ENCODE measurements around the gene CLDN2.

CLDN2 gene

DNA sequence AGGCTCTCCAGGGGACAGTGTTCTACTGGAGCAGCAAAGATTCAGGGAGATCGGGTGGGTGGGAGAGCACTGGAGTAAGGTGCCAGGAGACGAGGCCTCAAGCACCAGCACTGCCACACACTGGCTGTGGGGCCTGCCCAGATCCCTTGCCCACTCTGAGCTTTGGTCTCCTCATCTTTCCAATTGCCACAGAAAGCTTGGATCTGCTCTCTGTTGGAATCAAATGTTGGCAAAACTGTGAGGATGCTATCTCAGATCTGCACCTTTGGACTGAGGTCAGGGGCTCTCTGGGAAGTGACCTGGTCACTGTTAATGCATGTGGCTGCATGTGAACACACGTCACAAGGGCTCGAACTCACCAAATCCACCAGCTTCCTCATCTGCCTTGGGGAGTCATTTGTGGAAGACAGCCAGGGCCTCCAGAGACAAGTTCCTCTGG is 18.4 kb upstream of the CLDN2 start:
- DNase-seq (ENCODE audit: extremely low spot score): no peak
- ChIA-PET POLR2A (no interaction called here), CTCF (interaction anchor here (0.7 to 1.5 kb wide), 2 partner anchors 9 to 875 kb away, joined by 3 to 4 read pairs; partner anchors contain the start of gene NCBP2L)
- no peak for TF ChIP-seq CTCF (IDR thresholded peaks at IDR 0.05; ENCODE audit: control extremely low read depth, extremely low read depth, low read depth, missing control alignments)

- TF ChIP-seq CTCF (IDR thresholded peaks at IDR 0.05; ENCODE audit: control extremely low read depth, extremely low read depth, low read depth, missing control alignments): no peak
- no peak for DNase-seq (ENCODE audit: extremely low spot score)
- ChIA-PET POLR2A (no interaction called here), CTCF (interaction anchor here (1.5 to 2.5 kb wide), 2 partner anchors 8 to 874 kb away, joined by 4 to 9 read pairs; partner anchors contain the start of gene NCBP2L)
Measured at GRCh38 chrX:106902684-106903083, 17.5 kb upstream of the CLDN2 start.

DNA sequence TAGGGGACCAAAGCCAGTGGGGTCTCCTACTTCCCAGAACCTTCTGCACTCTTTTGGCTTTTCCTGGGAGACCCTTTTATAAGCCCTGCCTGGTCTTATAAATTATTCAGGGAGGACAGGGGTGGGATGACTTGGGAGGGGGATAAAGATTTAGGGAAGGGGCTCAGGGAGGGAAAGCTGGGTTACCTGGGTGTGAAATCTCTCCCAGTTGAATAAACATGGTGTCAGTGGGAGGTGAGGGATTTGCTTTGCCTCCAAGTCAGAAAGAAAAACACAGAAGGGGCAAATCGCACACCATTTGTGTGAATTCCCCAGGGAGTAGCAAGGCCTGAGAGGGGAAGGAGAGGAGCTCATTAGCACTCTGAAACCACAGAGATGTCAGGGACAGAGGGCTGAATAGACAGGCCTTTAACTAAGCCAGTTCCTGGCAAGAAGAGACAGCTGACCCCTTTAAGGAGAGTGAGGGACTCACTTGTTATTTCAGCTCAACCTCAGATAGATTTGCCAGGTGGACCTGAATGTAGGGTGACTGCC is 16.8 kb upstream of the CLDN2 start, which contains the start of gene RIPPLY1:
Gene RIPPLY1 (minus strand): TSS at position 51 of the 534 bp plus-strand sequence. CDS start 54 bp downstream, outside the sequence.
- DNase-seq (ENCODE audit: extremely low spot score): no peak
- ChIA-PET CTCF (interaction anchor here (1.5 to 2.5 kb wide), 2 partner anchors 9 to 874 kb away, joined by 4 to 9 read pairs; partner anchors contain the start of gene NCBP2L), POLR2A (no interaction called here)
- no peak for TF ChIP-seq CTCF (IDR thresholded peaks at IDR 0.05; ENCODE audit: control extremely low read depth, extremely low read depth, low read depth, missing control alignments)

DNA sequence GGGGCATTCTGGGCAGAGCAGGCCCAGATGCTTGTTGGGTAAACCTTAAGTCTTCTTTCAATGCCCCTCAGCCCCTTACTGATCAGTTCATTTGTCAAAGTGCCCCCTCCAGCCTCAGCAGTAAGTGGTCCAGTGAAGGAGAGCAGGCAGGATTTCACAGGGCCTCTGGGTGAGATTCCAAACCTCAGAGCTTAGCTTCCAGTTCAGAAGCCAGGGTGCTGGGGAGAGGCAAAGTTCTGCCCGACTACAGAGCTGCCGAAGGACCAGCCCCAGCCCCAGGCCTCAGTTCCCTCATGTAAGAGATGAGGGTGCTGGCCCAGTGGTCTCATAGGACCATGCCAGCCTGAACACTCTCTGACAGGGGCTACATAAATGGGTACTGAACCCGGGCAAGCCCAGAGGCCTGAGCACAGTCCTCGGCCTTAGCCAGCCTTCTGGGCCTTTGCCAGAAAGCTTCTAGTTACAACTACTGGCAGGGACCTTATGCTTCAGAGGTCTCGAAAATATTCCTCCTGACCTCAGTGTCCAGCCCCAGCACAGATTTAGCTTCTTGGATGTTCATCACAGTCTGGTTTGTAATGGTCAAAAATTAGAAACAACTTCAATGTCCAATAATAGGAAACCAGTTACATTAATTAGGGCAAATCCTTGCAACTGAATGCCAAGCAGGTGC is 16.2 kb upstream of the CLDN2 start:
- ChIA-PET CTCF (interaction anchor here (2.5 kb wide), 1 partner anchor 10 kb away, joined by 9 read pairs; no protein-coding TSS in a partner anchor), POLR2A (no interaction called here)
- TF ChIP-seq CTCF (IDR thresholded peaks at IDR 0.05; ENCODE audit: control extremely low read depth, extremely low read depth, low read depth, missing control alignments): no peak
- no peak for DNase-seq (ENCODE audit: extremely low spot score)

DNA sequence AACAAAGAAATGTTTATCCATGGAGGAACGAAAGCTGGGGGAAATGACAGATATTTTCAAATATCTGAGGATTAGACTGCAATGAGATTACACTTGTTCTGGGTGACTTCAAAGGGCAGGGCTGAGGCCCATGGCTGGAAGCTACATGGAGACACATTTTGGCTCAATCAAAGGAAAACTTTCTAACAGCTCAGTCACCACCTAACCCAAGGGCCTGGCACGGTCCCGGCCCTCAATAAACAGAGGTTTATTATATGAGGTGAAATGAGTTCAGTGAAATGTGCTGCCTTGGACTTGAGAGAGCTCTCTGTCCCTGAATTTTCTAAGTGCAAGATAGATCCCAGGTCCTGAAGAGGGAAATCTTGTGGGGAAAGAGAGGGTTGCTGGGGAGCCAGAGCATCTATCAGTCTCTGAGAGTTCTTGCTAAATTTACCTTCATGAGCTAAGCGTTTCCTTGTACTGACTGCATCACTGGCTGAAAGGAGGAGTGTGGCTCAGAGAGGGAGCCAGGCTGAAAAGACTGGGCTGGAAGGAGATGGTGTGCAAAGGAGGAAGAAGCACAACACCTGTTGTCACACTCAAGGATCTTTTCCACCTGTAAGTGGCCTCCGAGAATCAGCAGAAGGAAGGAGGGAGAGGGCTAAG is 15.0 kb upstream of the CLDN2 start:
- no peak for DNase-seq (ENCODE audit: extremely low spot score)
- ChIA-PET CTCF (interaction anchor here (0.9 kb wide), 1 partner anchor 11 kb away, joined by 4 read pairs; no protein-coding TSS in a partner anchor), POLR2A (no interaction called here)
- no peak for TF ChIP-seq CTCF (IDR thresholded peaks at IDR 0.05; ENCODE audit: control extremely low read depth, extremely low read depth, low read depth, missing control alignments)

GRCh38 chrX:106906361-106906760 is 13.8 kb upstream of the CLDN2 start:
- no peak for TF ChIP-seq CTCF (IDR thresholded peaks at IDR 0.05; ENCODE audit: control extremely low read depth, extremely low read depth, low read depth, missing control alignments)
- CTCF ChIA-PET: no interaction called here
- POLR2A ChIA-PET: no interaction called here
- no peak for DNase-seq (ENCODE audit: extremely low spot score)
